ENCODE measurements around the gene ACAP3.

DNA sequence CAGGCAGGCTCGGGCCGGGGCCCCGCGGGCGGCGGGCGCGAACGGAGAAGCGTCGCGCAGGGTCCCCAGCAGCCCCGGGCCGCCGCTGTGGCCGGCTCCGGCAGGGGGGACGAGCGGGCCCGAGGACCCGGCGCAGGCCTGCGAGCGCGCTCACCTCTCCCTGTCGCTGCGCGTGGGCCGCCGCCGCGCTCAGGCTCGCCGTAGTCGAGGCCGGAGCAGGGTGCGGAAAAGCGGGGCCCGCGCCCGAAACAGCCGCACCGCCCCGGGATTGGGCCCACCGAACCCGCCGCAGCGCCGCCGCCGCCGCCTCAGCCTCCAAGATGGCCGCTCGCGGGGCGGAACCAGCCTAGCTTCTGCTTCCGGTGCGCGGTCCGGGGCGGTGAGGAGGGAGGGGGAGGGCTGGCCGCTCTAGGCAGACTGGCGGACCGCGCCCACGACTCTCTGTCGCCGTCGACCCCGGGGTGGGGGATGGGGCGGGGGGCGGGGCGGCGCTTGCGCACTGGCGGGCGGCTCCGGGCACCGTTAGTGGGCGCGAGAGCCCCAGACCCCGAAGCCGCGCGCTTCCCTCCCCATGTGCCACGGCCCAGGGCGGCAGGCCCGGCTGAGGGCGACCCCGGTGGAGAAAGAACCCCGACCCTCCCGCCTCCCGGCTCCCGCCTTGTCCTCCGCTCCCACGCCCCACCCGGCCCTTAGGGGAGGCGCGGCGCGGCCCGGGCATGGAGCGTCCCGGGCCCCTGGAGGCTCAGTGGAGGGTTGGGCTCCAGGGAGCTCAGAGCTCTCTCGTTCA, 34.0 kb downstream of the ACAP3 start, which contains the start of gene UBE2J2:
- TF ChIP-seq, protein P1, sequence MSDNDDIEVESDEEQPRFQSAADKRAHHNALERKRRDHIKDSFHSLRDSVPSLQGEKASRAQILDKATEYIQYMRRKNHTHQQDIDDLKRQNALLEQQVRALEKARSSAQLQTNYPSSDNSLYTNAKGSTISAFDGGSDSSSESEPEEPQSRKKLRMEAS (IDR thresholded peaks at IDR 0.05): peak; percentile 79
- peak; percentile 80 for TF ChIP-seq TAF1 (IDR thresholded peaks at IDR 0.05; ENCODE audit: low read depth)
- no peak for TF ChIP-seq RAD21 (IDR thresholded peaks at IDR 0.05; ENCODE audit: low read depth)
- 0 out of 2 replicates have a peak, but pooled peaks have one; percentile 22 for TF ChIP-seq USF1 (IDR thresholded peaks at IDR 0.05)

Measured in Ishikawa (cell line).